Activated T-cell treated with anti-CD3 and anti-CD28 coated beads, Interleukin-2, amount 50 U/mL, for 4 hours (primary cell): ENCODE results near the gene MOGAT2. TPM values are rescaled to one million over a fixed set of nuclear protein-coding genes. Genes with fewer than 3 reads are reported as not detected.
A peak's percentile ranks its signal among the peaks of the same experiment; 100 is the strongest.

Experiments used
- ATAC-seq, 2 donors: fragments of 200-7000 bp; cut with Tn5 transposase; one replicate each; pipeline ENCODE4 v1.10.0; 2021
- DNase-seq: peaks from one replicate; pipeline ENCODE4 v3.0.0-alpha.2; 2020
- H3K27me3 Mint-ChIP-seq: one replicate; pipeline ENCODE4 v1.8.0; 2021; ENCODE audit warnings: low read depth, mixed read lengths
- H3K36me3 Mint-ChIP-seq: one replicate; pipeline ENCODE4 v1.8.0; 2022; ENCODE audit warnings: mixed read lengths; ENCODE audit not compliant: insufficient read depth
- H3K4me1 Mint-ChIP-seq: one replicate; pipeline ENCODE4 v1.8.0; 2021; ENCODE audit warnings: low read depth, mixed read lengths
- H3K4me3 Mint-ChIP-seq: one replicate; pipeline ENCODE4 v1.8.0; 2021; ENCODE audit warnings: mild to moderate bottlenecking, moderate library complexity, mixed read lengths
- H3K9me3 Mint-ChIP-seq: one replicate; pipeline ENCODE4 v1.8.0; 2021; ENCODE audit warnings: mixed read lengths
- total RNA-seq, 3 donors: library from RNA; stranded (reverse); gene quantifications; one replicate each; pipeline ENCODE4 v1.2.1, GENCODE V29; 2021

Gene MOGAT2
- total RNA-seq, 3 donors from 2014 or later, result 0.13 TPM; not detected in 2

GRCh38 chr11:75760710-75761493 is 43.3 kb downstream of the MOGAT2 start:
- ATAC-seq, result no peak
- DNase-seq, result no peak

GRCh38 chr11:75762158-75762557 is 44.5 kb downstream of the MOGAT2 start:
- H3K4me3 Mint-ChIP-seq, result no peak overlapping the region
- ATAC-seq (no peak), DNase-seq (no peak)
- peaks cover under 1% of the 10 kb centered on the region for H3K4me1 Mint-ChIP-seq
- H3K9me3 Mint-ChIP-seq, result no peaks in the 10 kb centered on the region
- no peaks in the 10 kb centered on the region for H3K36me3 Mint-ChIP-seq
- H3K27me3 Mint-ChIP-seq, result no peaks in the 10 kb centered on the region

More at GRCh38 chr11:75760710-75761493, 43.3 kb downstream of the MOGAT2 start:
- H3K36me3 Mint-ChIP-seq, result no peaks in the 10 kb centered on the region
- no peaks in the 10 kb centered on the region for H3K27me3 Mint-ChIP-seq
- H3K4me3 Mint-ChIP-seq, result no peak overlapping the region
- H3K9me3 Mint-ChIP-seq, result no peaks in the 10 kb centered on the region
- H3K4me1 Mint-ChIP-seq, result no peaks in the 10 kb centered on the region

- Mint-ChIP-seq H3K36me3 (no peaks in the 10 kb centered on the region), H3K4me1 (peaks cover 7% of the 10 kb centered on the region), H3K4me3 (no peak overlapping the region), H3K27me3 (no peaks in the 10 kb centered on the region), H3K9me3 (no peaks in the 10 kb centered on the region)
- ATAC-seq (no peak), DNase-seq (no peak)
Measured at GRCh38 chr11:75762885-75763284, 45.2 kb downstream of the MOGAT2 start.

GRCh38 chr11:75763846-75764245 is 46.2 kb downstream of the MOGAT2 start:
- ATAC-seq, result no peak
- no peak for DNase-seq
- no peak overlapping the region for H3K4me3 Mint-ChIP-seq
- H3K9me3 Mint-ChIP-seq, result no peaks in the 10 kb centered on the region
- no peaks in the 10 kb centered on the region for H3K27me3 Mint-ChIP-seq
- peaks cover 11% of the 10 kb centered on the region for H3K4me1 Mint-ChIP-seq
- H3K36me3 Mint-ChIP-seq, result no peaks in the 10 kb centered on the region

- ATAC-seq (no peak), DNase-seq (no peak)
- Mint-ChIP-seq H3K4me1 (peaks cover 19% of the 10 kb centered on the region), H3K4me3 (no peak overlapping the region), H3K36me3 (no peaks in the 10 kb centered on the region), H3K9me3 (no peaks in the 10 kb centered on the region), H3K27me3 (peaks cover 8% of the 10 kb centered on the region)
Measured at GRCh38 chr11:75765116-75765515, 47.5 kb downstream of the MOGAT2 start.

GRCh38 chr11:75766443-75767227 is 49.0 kb downstream of the MOGAT2 start:
- Mint-ChIP-seq H3K4me3 (no peak overlapping the region), H3K9me3 (no peaks in the 10 kb centered on the region), H3K4me1 (peaks cover 19% of the 10 kb centered on the region), H3K27me3 (peaks cover 11% of the 10 kb centered on the region), H3K36me3 (no peaks in the 10 kb centered on the region)
- DNase-seq (no peak), ATAC-seq (no peak)

- DNase-seq (no peak), ATAC-seq (no peak)
- Mint-ChIP-seq H3K4me3 (no peak overlapping the region), H3K9me3 (no peaks in the 10 kb centered on the region), H3K4me1 (peaks cover 19% of the 10 kb centered on the region), H3K36me3 (no peaks in the 10 kb centered on the region), H3K27me3 (peaks cover 11% of the 10 kb centered on the region)
Measured at GRCh38 chr11:75767228-75767572, 49.6 kb downstream of the MOGAT2 start.

- H3K27me3 Mint-ChIP-seq, result peaks cover 11% of the 10 kb centered on the region
- no peaks in the 10 kb centered on the region for H3K9me3 Mint-ChIP-seq
- H3K4me1 Mint-ChIP-seq, result peaks cover 19% of the 10 kb centered on the region
- H3K4me3 Mint-ChIP-seq, result peak overlapping the region; percentile 74
- ATAC-seq (no peak), DNase-seq (no peak)
- no peaks in the 10 kb centered on the region for H3K36me3 Mint-ChIP-seq
Measured at GRCh38 chr11:75767793-75768111, 50.1 kb downstream of the MOGAT2 start.

- Mint-ChIP-seq H3K4me3 (peak within 1 kb of the TSS; percentile 74), H3K9me3 (no peaks in the 10 kb centered on the region), H3K27me3 (peaks cover 11% of the 10 kb centered on the region), H3K4me1 (peaks cover 19% of the 10 kb centered on the region), H3K36me3 (no peaks in the 10 kb centered on the region)
- ATAC-seq (peak; percentile 94 to 95), DNase-seq (peak; percentile 61)
Measured at GRCh38 chr11:75768112-75768908, 50.7 kb downstream of the MOGAT2 start, which contains the start of gene DGAT2. Gene DGAT2 (plus strand): TSS chr11:75768778. CDS start chr11:75768992, 214 bp downstream.

GRCh38 chr11:75768909-75769771 is 51.5 kb downstream of the MOGAT2 start:
- ATAC-seq (peak; percentile 6 to 10), DNase-seq (no peak)
- H3K4me1 Mint-ChIP-seq, result peaks cover 25% of the 10 kb centered on the region
- peak overlapping the region; percentile 71 for H3K4me3 Mint-ChIP-seq
- peaks cover 11% of the 10 kb centered on the region for H3K27me3 Mint-ChIP-seq
- no peaks in the 10 kb centered on the region for H3K36me3 Mint-ChIP-seq
- H3K9me3 Mint-ChIP-seq, result no peaks in the 10 kb centered on the region

- H3K9me3 Mint-ChIP-seq, result no peaks in the 10 kb centered on the region
- DNase-seq (no peak), ATAC-seq (no peak)
- peak overlapping the region; percentile 71 for H3K4me3 Mint-ChIP-seq
- peaks cover 25% of the 10 kb centered on the region for H3K4me1 Mint-ChIP-seq
- H3K27me3 Mint-ChIP-seq, result peaks cover 11% of the 10 kb centered on the region
- H3K36me3 Mint-ChIP-seq, result no peaks in the 10 kb centered on the region
Measured at GRCh38 chr11:75770102-75770501, 52.5 kb downstream of the MOGAT2 start.

- H3K4me1 Mint-ChIP-seq, result peaks cover 25% of the 10 kb centered on the region
- no peak for ATAC-seq
Measured at GRCh38 chr11:75771646-75772410, 54.2 kb downstream of the MOGAT2 start.

More at GRCh38 chr11:75771646-75772410, 54.2 kb downstream of the MOGAT2 start:
- no peak overlapping the region for H3K4me3 Mint-ChIP-seq
- no peaks in the 10 kb centered on the region for H3K9me3 Mint-ChIP-seq
- peaks cover 11% of the 10 kb centered on the region for H3K27me3 Mint-ChIP-seq
- no peaks in the 10 kb centered on the region for H3K36me3 Mint-ChIP-seq
- DNase-seq, result no peak
